CD4-positive, alpha-beta T cell treated with Interleukin-17A for 4 hours (primary cell): ENCODE results near the gene CCR1.
"Not testable (repeated sequence)": the region's sequence is repeated elsewhere in the genome, so short reads cannot be mapped to it uniquely, and the experiment has no call there.

Experiments
- DNase-seq: peaks from one replicate; pipeline ENCODE4 v3.0.0-alpha.2; 2020; ENCODE audit warnings: mixed read lengths

CCR1 gene

GRCh38 chr3:46209746-46210470 is 1.8 kb upstream of the CCR1 start:
- no peak for DNase-seq

- no peak for DNase-seq
These were observed 940 bp upstream of the CCR1 start for GRCh38 chr3:46209053-46209452.

GRCh38 chr3:46207514-46207913 is 599 bp downstream of the CCR1 start:
- DNase-seq: not testable (repeated sequence)

- no peak for DNase-seq
These were observed 1.7 kb downstream of the CCR1 start for GRCh38 chr3:46206282-46207015.

- DNase-seq: no peak
These were observed 2.7 kb downstream of the CCR1 start for GRCh38 chr3:46205286-46205960.

- no peak for DNase-seq
These were observed 4.4 kb downstream of the CCR1 start for GRCh38 chr3:46203681-46204080.

GRCh38 chr3:46202535-46202934 is 5.6 kb downstream of the CCR1 start:
- DNase-seq: no peak

- DNase-seq: no peak
These were observed 7.3 kb downstream of the CCR1 start for GRCh38 chr3:46200790-46201189.

GRCh38 chr3:46200211-46200610 is 7.9 kb downstream of the CCR1 start:
- DNase-seq: no peak

GRCh38 chr3:46196261-46196957 is 11.7 kb downstream of the CCR1 start:
- DNase-seq: no peak

- DNase-seq: no peak
These were observed 13.1 kb downstream of the CCR1 start for GRCh38 chr3:46194868-46195553.

GRCh38 chr3:46193436-46193835 is 14.7 kb downstream of the CCR1 start:
- no peak for DNase-seq

- DNase-seq: no peak
These were observed 15.2 kb downstream of the CCR1 start for GRCh38 chr3:46192939-46193338.

- DNase-seq: no peak
These were observed 16.4 kb downstream of the CCR1 start for GRCh38 chr3:46191730-46192129.

- DNase-seq: no peak
These were observed 19.4 kb downstream of the CCR1 start for GRCh38 chr3:46188708-46189107.

GRCh38 chr3:46187876-46188275 is 20.2 kb downstream of the CCR1 start:
- no peak for DNase-seq

GRCh38 chr3:46187341-46187700 is 20.8 kb downstream of the CCR1 start:
- no peak for DNase-seq

GRCh38 chr3:46186471-46187340 is 21.4 kb downstream of the CCR1 start:
- DNase-seq: no peak

- DNase-seq: no peak
These were observed 23.6 kb downstream of the CCR1 start for GRCh38 chr3:46184469-46184868.

GRCh38 chr3:46183330-46183729 is 24.8 kb downstream of the CCR1 start:
- DNase-seq: no peak

- DNase-seq: no peak
These were observed 39.3 kb downstream of the CCR1 start for GRCh38 chr3:46168583-46169345.
